Body of pancreas (tissue), 4 donors: ENCODE measurements around the gene SARNP.

ENCODE experiments used
- POLR2A ChIP-seq, 3 donors: fragments of 450-650 bp; IDR thresholded peaks; one replicate each; pipeline ENCODE4 v1.6.1; 2016; ENCODE audit warnings: antibody characterized with exemption in 3 of 3, mild to moderate bottlenecking in 2 of 3
- TF ChIP-seq, protein P1 (sequence below), 7 experiments: fragments of 450-650 bp in 4 of 7; fragments of 200-600 bp in 3 of 7; sonication (generic) in 3 of 7; IDR thresholded peaks; one replicate each; pipeline ENCODE4 v1.5.1; 2016 to 2019; ENCODE audit warnings: antibody characterized with exemption in 7 of 7

DNA sequence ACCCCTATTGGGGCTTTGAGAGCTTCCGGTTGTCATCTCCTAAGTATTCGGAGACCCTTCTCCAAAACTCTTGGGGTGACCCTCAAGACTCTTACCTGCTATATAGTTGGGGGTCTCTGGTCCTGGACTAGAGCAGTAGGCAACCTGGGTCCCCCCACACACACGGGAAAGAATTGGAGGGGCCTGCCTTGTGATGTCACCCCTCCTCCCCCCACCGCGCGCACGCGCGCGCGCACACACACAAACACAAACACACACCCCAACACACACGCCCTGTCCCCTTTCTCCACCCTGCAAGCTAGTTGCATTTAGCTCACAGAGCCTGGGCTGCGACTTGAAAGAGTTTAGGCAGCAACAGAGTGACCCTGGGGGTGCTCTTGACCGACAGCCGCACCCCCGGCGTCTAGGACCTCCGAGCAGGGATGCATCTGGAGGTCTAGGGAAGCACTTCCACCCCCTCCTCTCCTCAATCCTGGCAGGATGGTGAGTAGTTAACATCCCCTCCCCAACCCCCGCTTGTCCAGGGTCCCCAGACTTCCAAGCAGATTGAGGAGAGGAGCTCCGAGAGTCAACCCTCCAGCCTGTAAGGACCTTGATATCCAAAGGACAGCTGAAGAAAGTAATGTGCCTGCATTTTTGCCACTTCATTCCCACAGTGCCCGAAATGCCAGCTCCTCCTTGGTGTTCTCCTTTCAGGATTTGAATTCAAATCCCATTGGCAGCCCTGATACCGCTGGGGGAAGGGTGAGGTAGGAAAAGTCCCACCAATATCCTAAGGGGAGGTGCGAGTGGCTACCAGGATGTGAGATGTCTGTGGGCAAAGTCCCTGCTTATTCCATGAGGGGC is 13.3 kb upstream of the SARNP start:
- TF ChIP-seq, protein P1, sequence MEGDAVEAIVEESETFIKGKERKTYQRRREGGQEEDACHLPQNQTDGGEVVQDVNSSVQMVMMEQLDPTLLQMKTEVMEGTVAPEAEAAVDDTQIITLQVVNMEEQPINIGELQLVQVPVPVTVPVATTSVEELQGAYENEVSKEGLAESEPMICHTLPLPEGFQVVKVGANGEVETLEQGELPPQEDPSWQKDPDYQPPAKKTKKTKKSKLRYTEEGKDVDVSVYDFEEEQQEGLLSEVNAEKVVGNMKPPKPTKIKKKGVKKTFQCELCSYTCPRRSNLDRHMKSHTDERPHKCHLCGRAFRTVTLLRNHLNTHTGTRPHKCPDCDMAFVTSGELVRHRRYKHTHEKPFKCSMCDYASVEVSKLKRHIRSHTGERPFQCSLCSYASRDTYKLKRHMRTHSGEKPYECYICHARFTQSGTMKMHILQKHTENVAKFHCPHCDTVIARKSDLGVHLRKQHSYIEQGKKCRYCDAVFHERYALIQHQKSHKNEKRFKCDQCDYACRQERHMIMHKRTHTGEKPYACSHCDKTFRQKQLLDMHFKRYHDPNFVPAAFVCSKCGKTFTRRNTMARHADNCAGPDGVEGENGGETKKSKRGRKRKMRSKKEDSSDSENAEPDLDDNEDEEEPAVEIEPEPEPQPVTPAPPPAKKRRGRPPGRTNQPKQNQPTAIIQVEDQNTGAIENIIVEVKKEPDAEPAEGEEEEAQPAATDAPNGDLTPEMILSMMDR (IDR thresholded peaks at IDR 0.05) = no peak
- TF ChIP-seq POLR2A (IDR thresholded peaks at IDR 0.05) = peak in 1 of 3 donors; percentile 51
